Measurements from ENCODE around the gene MTX1.

- TF ChIP-seq MXI1 (IDR thresholded peaks at IDR 0.05; ENCODE audit: low read depth, low read length): no peak
- no peak for TF ChIP-seq CTCF (IDR thresholded peaks at IDR 0.05)
- TF ChIP-seq POLR2AphosphoS5 (IDR thresholded peaks at IDR 0.05; ENCODE audit: low read depth, low read length): no peak
- TF ChIP-seq REST (IDR thresholded peaks at IDR 0.05; ENCODE audit: low read depth, low read length): no peak
- TF ChIP-seq SIN3A (IDR thresholded peaks at IDR 0.05; ENCODE audit: borderline replicate concordance, low read depth, low read length): no peak
- TF ChIP-seq RAD21 (IDR thresholded peaks at IDR 0.05; ENCODE audit: low read length): no peak
- no peak for TF ChIP-seq TEAD4 (IDR thresholded peaks at IDR 0.05; ENCODE audit: borderline replicate concordance, insufficient read depth)
- TF ChIP-seq TAF1 (IDR thresholded peaks at IDR 0.05; ENCODE audit: borderline replicate concordance, low read depth, low read length): no peak
- no peak for TF ChIP-seq RCOR1 (IDR thresholded peaks at IDR 0.05; ENCODE audit: low read length)
- no peak for TF ChIP-seq YY1 (IDR thresholded peaks at IDR 0.05; ENCODE audit: low read depth)
- TF ChIP-seq NFIC (IDR thresholded peaks at IDR 0.05; ENCODE audit: borderline replicate concordance): no peak
- TF ChIP-seq, protein P1, sequence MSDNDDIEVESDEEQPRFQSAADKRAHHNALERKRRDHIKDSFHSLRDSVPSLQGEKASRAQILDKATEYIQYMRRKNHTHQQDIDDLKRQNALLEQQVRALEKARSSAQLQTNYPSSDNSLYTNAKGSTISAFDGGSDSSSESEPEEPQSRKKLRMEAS (IDR thresholded peaks at IDR 0.05; ENCODE audit: low read depth): no peak
These were observed 47.8 kb downstream of the MTX1 start for GRCh38 chr1:155256058-155256852.

Measured in SK-N-SH (cell line).